Chondrocyte (in vitro differentiated cells): Measurements from ENCODE around the gene ABL1. TPM values are rescaled to one million over a fixed set of nuclear protein-coding genes. Genes with fewer than 3 reads are reported as not detected.

Experiments
- DNase-seq: peaks from one replicate; pipeline ENCODE4 v3.0.0; 2021; ENCODE audit warnings: mixed read lengths, low spot score
- H3K27ac Mint-ChIP-seq: one replicate; pipeline ENCODE4 v1.8.0; 2021; ENCODE audit warnings: mild to moderate bottlenecking, moderate library complexity, mixed read lengths; ENCODE audit not compliant: unreplicated experiment
- H3K27me3 Mint-ChIP-seq: 2 replicates; pipeline ENCODE4 v1.8.0; 2021; ENCODE audit warnings: low read depth, mixed read lengths
- H3K36me3 Mint-ChIP-seq: 2 replicates; pipeline ENCODE4 v1.8.0; 2021; ENCODE audit warnings: low read depth, mixed read lengths
- H3K4me1 Mint-ChIP-seq: 2 replicates; pipeline ENCODE4 v1.8.0; 2021; ENCODE audit warnings: low read depth, mild to moderate bottlenecking, mixed read lengths
- H3K4me3 Mint-ChIP-seq: one replicate; pipeline ENCODE4 v1.8.0; 2021; ENCODE audit warnings: mild to moderate bottlenecking, moderate library complexity, mixed read lengths; ENCODE audit not compliant: unreplicated experiment
- H3K9me3 Mint-ChIP-seq: 2 replicates; pipeline ENCODE4 v1.8.0; 2021; ENCODE audit warnings: low read depth, mixed read lengths
- total RNA-seq: library from RNA; stranded (reverse); gene quantifications from 3 replicates; pipeline ENCODE4 v1.2.1, GENCODE V29; 2021
- TF ChIP-seq, protein P1 (sequence below): fragments of 200-600 bp; sonication (generic); IDR thresholded peaks from 2 replicates; pipeline ENCODE4 v1.5.0; 2021; ENCODE audit warnings: antibody characterized with exemption, mild to moderate bottlenecking, moderate library complexity

The ABL1 gene
- total RNA-seq, 1 donor from 2014 or later, result 93.7 TPM

DNA sequence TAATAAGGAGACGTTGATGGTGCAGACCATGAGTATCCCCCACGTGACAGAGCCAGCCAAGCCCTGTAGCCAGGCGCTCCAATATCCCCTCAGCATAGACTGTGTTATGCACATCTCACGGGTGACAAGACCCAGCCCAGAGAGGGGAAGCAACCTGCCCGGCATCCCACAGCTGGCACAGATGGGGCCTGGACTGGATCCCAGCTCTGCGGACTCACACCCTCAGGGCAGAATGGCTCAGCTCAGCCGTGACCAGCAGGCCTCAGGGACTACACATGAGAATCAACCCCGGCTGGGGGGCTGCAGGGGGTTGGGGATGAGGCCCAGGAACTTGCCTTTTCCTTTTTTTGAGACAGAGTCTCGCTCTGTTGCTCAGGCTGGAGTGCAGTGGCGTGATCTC is 92.3 kb downstream of the ABL1 start:
- peaks cover 4% of the 10 kb centered on the region for H3K27me3 Mint-ChIP-seq
- H3K4me3 Mint-ChIP-seq, result no peak overlapping the region
- TF ChIP-seq, protein P1, sequence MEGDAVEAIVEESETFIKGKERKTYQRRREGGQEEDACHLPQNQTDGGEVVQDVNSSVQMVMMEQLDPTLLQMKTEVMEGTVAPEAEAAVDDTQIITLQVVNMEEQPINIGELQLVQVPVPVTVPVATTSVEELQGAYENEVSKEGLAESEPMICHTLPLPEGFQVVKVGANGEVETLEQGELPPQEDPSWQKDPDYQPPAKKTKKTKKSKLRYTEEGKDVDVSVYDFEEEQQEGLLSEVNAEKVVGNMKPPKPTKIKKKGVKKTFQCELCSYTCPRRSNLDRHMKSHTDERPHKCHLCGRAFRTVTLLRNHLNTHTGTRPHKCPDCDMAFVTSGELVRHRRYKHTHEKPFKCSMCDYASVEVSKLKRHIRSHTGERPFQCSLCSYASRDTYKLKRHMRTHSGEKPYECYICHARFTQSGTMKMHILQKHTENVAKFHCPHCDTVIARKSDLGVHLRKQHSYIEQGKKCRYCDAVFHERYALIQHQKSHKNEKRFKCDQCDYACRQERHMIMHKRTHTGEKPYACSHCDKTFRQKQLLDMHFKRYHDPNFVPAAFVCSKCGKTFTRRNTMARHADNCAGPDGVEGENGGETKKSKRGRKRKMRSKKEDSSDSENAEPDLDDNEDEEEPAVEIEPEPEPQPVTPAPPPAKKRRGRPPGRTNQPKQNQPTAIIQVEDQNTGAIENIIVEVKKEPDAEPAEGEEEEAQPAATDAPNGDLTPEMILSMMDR, result no peak
- DNase-seq, result no peak
- no peak overlapping the region for H3K27ac Mint-ChIP-seq
- no peaks in the 10 kb centered on the region for H3K9me3 Mint-ChIP-seq
- peaks cover 12% of the 10 kb centered on the region for H3K4me1 Mint-ChIP-seq
- peaks cover 4% of the 10 kb centered on the region for H3K36me3 Mint-ChIP-seq

GRCh38 chr9:130927995-130928900 is 93.2 kb downstream of the ABL1 start:
- H3K9me3 Mint-ChIP-seq, result no peaks in the 10 kb centered on the region
- TF ChIP-seq, protein P1, result no peak
- H3K4me3 Mint-ChIP-seq, result no peak overlapping the region
- no peaks in the 10 kb centered on the region for H3K36me3 Mint-ChIP-seq
- no peak for DNase-seq
- H3K27me3 Mint-ChIP-seq, result no peaks in the 10 kb centered on the region
- no peak overlapping the region for H3K27ac Mint-ChIP-seq
- H3K4me1 Mint-ChIP-seq, result peaks cover 21% of the 10 kb centered on the region

- Mint-ChIP-seq H3K27me3 (no peaks in the 10 kb centered on the region), H3K4me3 (no peak overlapping the region), H3K9me3 (no peaks in the 10 kb centered on the region), H3K27ac (no peak overlapping the region), H3K4me1 (peaks cover 24% of the 10 kb centered on the region), H3K36me3 (no peaks in the 10 kb centered on the region)
- DNase-seq, result no peak
- TF ChIP-seq, protein P1, result no peak
Measured at GRCh38 chr9:130929571-130930038, 94.6 kb downstream of the ABL1 start.

- H3K9me3 Mint-ChIP-seq, result no peaks in the 10 kb centered on the region
- H3K36me3 Mint-ChIP-seq, result no peaks in the 10 kb centered on the region
- H3K27ac Mint-ChIP-seq, result no peak overlapping the region
- H3K27me3 Mint-ChIP-seq, result no peaks in the 10 kb centered on the region
- no peak overlapping the region for H3K4me3 Mint-ChIP-seq
- H3K4me1 Mint-ChIP-seq, result peaks cover 30% of the 10 kb centered on the region
- no peak for DNase-seq
- TF ChIP-seq, protein P1, result no peak
Measured at GRCh38 chr9:130930132-130930803, 95.2 kb downstream of the ABL1 start.

DNA sequence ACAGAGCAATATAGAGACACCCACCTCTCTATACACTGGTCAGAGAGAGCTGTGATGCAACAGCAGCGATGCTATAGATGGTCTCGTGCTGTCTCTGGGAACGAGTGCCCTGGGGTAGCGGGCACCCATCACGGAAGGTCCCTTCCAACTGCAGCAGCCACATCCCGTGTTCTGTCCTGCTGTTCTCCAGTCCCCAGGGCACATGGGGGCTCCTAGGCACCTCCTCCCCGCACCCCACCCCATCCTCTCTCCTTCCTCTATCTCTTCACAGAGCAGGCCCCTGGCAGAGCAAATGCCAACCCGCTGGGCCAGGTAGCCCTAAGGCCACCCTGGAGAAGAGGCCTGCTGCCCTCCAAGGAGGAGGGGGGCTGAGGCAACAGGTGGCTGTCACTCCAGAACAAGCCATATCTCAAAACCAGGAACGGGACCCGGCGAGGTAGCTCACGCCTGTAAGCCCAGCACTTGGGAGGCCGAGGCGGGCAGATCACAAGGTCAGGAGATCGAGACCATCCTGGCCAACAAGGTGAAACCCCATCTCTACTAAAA is 95.8 kb downstream of the ABL1 start:
- no peak for DNase-seq
- H3K9me3 Mint-ChIP-seq, result no peaks in the 10 kb centered on the region
- no peaks in the 10 kb centered on the region for H3K27me3 Mint-ChIP-seq
- H3K27ac Mint-ChIP-seq, result no peak overlapping the region
- H3K36me3 Mint-ChIP-seq, result no peaks in the 10 kb centered on the region
- H3K4me1 Mint-ChIP-seq, result peaks cover 33% of the 10 kb centered on the region
- no peak overlapping the region for H3K4me3 Mint-ChIP-seq
- TF ChIP-seq, protein P1, result no peak
